Measurements from ENCODE around the gene HSPA12A. TPM values are rescaled to one million over a fixed set of nuclear protein-coding genes. Genes with fewer than 3 reads are reported as not detected.

HSPA12A gene
- total and polyA plus RNA-seq, 2 of the 13 experiments (the other 11 are each of a cell fraction or from before 2014, with no cell fraction given), result 6.4 to 13.6 TPM

DNA sequence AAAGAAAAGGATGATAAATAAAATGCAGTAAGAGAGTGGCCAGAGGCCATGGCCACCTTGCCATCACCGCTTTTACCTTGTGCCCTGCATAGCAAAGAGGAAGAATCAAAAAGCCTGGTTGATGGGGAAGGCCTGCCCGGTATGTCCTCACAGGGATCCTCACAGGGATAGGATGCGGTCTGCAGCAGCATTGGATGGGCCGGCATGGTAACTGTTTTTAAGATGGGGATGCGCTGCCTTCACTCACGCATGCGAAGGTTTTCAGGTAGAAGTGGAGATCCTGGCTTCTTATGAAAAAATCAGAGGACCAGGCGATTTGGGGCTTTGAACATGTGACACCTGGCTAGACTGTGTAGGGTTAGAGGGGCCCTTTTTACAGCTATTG is 109.2 kb downstream of the HSPA12A start (continued):
- TF ChIP-seq, protein P1, sequence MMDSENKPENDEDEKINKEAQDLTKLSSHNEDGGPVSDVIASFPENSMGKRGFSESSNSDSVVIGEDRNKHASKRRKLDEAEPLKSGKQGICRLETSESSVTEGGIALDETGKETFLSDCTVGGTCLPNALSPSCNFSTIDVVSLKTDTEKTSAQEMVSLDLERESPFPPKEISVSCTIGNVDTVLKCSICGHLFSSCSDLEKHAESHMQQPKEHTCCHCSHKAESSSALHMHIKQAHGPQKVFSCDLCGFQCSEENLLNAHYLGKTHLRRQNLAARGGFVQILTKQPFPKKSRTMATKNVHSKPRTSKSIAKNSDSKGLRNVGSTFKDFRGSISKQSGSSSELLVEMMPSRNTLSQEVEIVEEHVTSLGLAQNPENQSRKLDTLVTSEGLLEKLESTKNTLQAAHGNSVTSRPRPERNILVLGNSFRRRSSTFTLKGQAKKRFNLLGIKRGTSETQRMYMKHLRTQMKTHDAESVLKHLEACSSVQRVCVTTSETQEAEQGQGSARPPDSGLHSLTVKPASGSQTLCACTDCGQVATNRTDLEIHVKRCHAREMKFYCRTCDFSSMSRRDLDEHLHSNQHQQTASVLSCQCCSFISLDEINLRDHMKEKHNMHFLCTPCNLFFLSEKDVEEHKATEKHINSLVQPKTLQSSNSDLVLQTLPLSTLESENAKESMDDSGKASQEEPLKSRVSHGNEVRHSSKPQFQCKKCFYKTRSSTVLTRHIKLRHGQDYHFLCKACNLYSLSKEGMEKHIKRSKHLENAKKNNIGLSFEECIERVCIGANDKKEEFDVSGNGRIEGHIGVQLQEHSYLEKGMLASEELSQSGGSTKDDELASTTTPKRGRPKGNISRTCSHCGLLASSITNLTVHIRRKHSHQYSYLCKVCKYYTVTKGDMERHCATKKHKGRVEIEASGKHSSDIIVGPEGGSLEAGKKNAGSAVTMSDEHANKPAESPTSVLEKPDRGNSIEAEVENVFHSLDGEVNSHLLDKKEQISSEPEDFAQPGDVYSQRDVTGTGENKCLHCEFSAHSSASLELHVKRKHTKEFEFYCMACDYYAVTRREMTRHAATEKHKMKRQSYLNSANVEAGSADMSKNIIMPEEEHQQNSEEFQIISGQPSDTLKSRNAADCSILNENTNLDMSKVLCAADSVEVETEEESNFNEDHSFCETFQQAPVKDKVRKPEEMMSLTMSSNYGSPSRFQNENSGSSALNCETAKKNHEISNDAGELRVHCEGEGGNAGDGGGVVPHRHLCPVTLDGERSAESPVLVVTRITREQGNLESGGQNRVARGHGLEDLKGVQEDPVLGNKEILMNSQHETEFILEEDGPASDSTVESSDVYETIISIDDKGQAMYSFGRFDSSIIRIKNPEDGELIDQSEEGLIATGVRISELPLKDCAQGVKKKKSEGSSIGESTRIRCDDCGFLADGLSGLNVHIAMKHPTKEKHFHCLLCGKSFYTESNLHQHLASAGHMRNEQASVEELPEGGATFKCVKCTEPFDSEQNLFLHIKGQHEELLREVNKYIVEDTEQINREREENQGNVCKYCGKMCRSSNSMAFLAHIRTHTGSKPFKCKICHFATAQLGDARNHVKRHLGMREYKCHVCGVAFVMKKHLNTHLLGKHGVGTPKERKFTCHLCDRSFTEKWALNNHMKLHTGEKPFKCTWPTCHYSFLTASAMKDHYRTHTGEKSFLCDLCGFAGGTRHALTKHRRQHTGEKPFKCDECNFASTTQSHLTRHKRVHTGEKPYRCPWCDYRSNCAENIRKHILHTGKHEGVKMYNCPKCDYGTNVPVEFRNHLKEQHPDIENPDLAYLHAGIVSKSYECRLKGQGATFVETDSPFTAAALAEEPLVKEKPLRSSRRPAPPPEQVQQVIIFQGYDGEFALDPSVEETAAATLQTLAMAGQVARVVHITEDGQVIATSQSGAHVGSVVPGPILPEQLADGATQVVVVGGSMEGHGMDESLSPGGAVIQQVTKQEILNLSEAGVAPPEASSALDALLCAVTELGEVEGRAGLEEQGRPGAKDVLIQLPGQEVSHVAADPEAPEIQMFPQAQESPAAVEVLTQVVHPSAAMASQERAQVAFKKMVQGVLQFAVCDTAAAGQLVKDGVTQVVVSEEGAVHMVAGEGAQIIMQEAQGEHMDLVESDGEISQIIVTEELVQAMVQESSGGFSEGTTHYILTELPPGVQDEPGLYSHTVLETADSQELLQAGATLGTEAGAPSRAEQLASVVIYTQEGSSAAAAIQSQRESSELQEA (CRISPR knock-in tag; IDR thresholded peaks at IDR 0.05; ENCODE audit: not compliant biosample characterization), result no peak
- TF ChIP-seq, protein P2, sequence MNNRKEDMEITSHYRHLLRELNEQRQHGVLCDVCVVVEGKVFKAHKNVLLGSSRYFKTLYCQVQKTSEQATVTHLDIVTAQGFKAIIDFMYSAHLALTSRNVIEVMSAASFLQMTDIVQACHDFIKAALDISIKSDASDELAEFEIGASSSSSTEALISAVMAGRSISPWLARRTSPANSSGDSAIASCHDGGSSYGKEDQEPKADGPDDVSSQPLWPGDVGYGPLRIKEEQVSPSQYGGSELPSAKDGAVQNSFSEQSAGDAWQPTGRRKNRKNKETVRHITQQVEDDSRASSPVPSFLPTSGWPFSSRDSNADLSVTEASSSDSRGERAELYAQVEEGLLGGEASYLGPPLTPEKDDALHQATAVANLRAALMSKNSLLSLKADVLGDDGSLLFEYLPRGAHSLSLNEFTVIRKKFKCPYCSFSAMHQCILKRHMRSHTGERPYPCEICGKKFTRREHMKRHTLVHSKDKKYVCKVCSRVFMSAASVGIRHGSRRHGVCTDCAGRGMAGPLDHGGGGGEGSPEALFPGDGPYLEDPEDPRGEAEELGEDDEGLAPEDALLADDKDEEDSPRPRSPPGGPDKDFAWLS (CRISPR knock-in tag; IDR thresholded peaks at IDR 0.05; ENCODE audit: borderline replicate concordance), result no peak
- TF ChIP-seq TCF7L2 (IDR thresholded peaks at IDR 0.05; ENCODE audit: low read depth, low read length), result no peak
